ENCODE measurements around the gene TOR4A. TPM values are rescaled to one million over a fixed set of nuclear protein-coding genes. Genes with fewer than 3 reads are reported as not detected.

Gene TOR4A
- total RNA-seq, 1 donor from 2014 or later = 1.5 TPM

GRCh38 chr9:137264067-137264466, 13.5 kb upstream of the TOR4A start:
- no peaks in the 10 kb centered on the region for H3K36me3 Mint-ChIP-seq (ENCODE audit: unreplicated experiment)

DNA sequence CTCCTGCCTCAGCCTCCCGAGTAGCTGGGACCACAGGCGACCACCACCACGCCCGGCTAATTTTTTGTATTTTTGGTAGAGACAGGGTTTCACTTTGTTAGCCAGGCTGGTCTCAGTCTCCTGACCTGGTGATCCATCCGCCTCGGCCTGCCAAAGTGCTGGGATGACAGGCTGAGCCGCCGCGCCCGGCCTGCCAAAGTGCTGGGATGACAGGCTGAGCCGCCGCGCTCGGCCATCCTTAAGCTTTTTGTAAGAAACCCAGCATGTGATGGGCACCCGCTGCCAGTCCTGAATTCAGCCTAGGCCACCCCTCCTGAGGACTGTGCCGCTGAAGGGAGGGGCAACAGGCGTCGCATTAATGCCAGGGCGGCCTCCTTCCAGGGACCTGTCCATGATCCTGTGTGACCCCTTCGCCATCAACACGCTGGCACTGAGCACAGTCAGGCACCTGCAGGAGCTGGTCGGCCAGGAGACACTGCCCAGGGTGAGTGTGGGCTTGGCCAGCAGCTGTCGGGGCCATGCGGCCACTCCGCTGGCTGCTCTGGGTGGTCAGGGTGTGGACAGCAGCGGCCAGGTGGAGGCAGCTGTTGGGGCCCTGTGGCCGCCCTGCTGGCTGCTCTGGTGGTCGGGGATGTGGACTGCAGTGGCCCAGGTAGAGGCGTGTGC, 11.9 kb upstream of the TOR4A start:
- H3K36me3 Mint-ChIP-seq (ENCODE audit: unreplicated experiment) = no peaks in the 10 kb centered on the region
- peaks cover 3% of the 10 kb centered on the region for H3K27me3 Mint-ChIP-seq (ENCODE audit: unreplicated experiment)
- TF ChIP-seq, protein P1, sequence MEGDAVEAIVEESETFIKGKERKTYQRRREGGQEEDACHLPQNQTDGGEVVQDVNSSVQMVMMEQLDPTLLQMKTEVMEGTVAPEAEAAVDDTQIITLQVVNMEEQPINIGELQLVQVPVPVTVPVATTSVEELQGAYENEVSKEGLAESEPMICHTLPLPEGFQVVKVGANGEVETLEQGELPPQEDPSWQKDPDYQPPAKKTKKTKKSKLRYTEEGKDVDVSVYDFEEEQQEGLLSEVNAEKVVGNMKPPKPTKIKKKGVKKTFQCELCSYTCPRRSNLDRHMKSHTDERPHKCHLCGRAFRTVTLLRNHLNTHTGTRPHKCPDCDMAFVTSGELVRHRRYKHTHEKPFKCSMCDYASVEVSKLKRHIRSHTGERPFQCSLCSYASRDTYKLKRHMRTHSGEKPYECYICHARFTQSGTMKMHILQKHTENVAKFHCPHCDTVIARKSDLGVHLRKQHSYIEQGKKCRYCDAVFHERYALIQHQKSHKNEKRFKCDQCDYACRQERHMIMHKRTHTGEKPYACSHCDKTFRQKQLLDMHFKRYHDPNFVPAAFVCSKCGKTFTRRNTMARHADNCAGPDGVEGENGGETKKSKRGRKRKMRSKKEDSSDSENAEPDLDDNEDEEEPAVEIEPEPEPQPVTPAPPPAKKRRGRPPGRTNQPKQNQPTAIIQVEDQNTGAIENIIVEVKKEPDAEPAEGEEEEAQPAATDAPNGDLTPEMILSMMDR (IDR thresholded peaks at IDR 0.05; ENCODE audit: partially characterized antibody, unreplicated experiment) = no peak
- no peak for DNase-seq
- peaks cover 7% of the 10 kb centered on the region for H3K9me3 Mint-ChIP-seq (ENCODE audit: unreplicated experiment)
- H3K4me1 Mint-ChIP-seq (ENCODE audit: low read depth, unreplicated experiment) = no peaks in the 10 kb centered on the region
- H3K4me3 Mint-ChIP-seq (ENCODE audit: unreplicated experiment) = no peak overlapping the region
- H3K27ac Mint-ChIP-seq (ENCODE audit: unreplicated experiment) = no peak overlapping the region

More at GRCh38 chr9:137264067-137264466, 13.5 kb upstream of the TOR4A start:
- DNase-seq = no peak
- H3K4me1 Mint-ChIP-seq (ENCODE audit: low read depth, unreplicated experiment) = no peaks in the 10 kb centered on the region
- no peak overlapping the region for H3K4me3 Mint-ChIP-seq (ENCODE audit: unreplicated experiment)
- TF ChIP-seq, protein P1 (IDR thresholded peaks at IDR 0.05; ENCODE audit: partially characterized antibody, unreplicated experiment) = no peak
- peaks cover 7% of the 10 kb centered on the region for H3K9me3 Mint-ChIP-seq (ENCODE audit: unreplicated experiment)
- peaks cover 3% of the 10 kb centered on the region for H3K27me3 Mint-ChIP-seq (ENCODE audit: unreplicated experiment)
- H3K27ac Mint-ChIP-seq (ENCODE audit: unreplicated experiment) = no peak overlapping the region

- H3K36me3 Mint-ChIP-seq (ENCODE audit: unreplicated experiment) = no peaks in the 10 kb centered on the region
- no peaks in the 10 kb centered on the region for H3K4me1 Mint-ChIP-seq (ENCODE audit: low read depth, unreplicated experiment)
These were observed 11.4 kb upstream of the TOR4A start for GRCh38 chr9:137266162-137266527.

GRCh38 chr9:137266585-137267453, 10.7 kb upstream of the TOR4A start:
- TF ChIP-seq, protein P1 (IDR thresholded peaks at IDR 0.05; ENCODE audit: partially characterized antibody, unreplicated experiment) = no peak
- DNase-seq = no peak
- peaks cover 5% of the 10 kb centered on the region for H3K27me3 Mint-ChIP-seq (ENCODE audit: unreplicated experiment)
- H3K4me3 Mint-ChIP-seq (ENCODE audit: unreplicated experiment) = no peak overlapping the region
- H3K36me3 Mint-ChIP-seq (ENCODE audit: unreplicated experiment) = no peaks in the 10 kb centered on the region
- no peak overlapping the region for H3K27ac Mint-ChIP-seq (ENCODE audit: unreplicated experiment)
- peaks cover 5% of the 10 kb centered on the region for H3K9me3 Mint-ChIP-seq (ENCODE audit: unreplicated experiment)
- no peaks in the 10 kb centered on the region for H3K4me1 Mint-ChIP-seq (ENCODE audit: low read depth, unreplicated experiment)

More at GRCh38 chr9:137266162-137266527, 11.4 kb upstream of the TOR4A start:
- Mint-ChIP-seq H3K27ac (ENCODE audit: unreplicated experiment) (no peak overlapping the region), H3K27me3 (ENCODE audit: unreplicated experiment) (peaks cover 3% of the 10 kb centered on the region), H3K4me3 (ENCODE audit: unreplicated experiment) (no peak overlapping the region), H3K9me3 (ENCODE audit: unreplicated experiment) (peaks cover 7% of the 10 kb centered on the region)
- DNase-seq = no peak
- TF ChIP-seq, protein P1 (IDR thresholded peaks at IDR 0.05; ENCODE audit: partially characterized antibody, unreplicated experiment) = no peak

- no peaks in the 10 kb centered on the region for H3K36me3 Mint-ChIP-seq (ENCODE audit: unreplicated experiment)
- DNase-seq = no peak
- H3K27me3 Mint-ChIP-seq (ENCODE audit: unreplicated experiment) = peaks cover 5% of the 10 kb centered on the region
- H3K4me1 Mint-ChIP-seq (ENCODE audit: low read depth, unreplicated experiment) = no peaks in the 10 kb centered on the region
- peaks cover 4% of the 10 kb centered on the region for H3K9me3 Mint-ChIP-seq (ENCODE audit: unreplicated experiment)
- TF ChIP-seq, protein P1 (IDR thresholded peaks at IDR 0.05; ENCODE audit: partially characterized antibody, unreplicated experiment) = no peak
- H3K27ac Mint-ChIP-seq (ENCODE audit: unreplicated experiment) = no peak overlapping the region
- H3K4me3 Mint-ChIP-seq (ENCODE audit: unreplicated experiment) = no peak overlapping the region
These were observed 9.6 kb upstream of the TOR4A start for GRCh38 chr9:137267933-137268355.

All from glutamatergic neuron (in vitro differentiated cells).